Transverse colon (tissue), 3 donors: Measurements from ENCODE around the gene TMEM175.

Experiments used
- POLR2A ChIP-seq: fragments of 450-650 bp; IDR thresholded peaks from one replicate; pipeline ENCODE4 v1.6.1; 2016; ENCODE audit warnings: antibody characterized with exemption, mild to moderate bottlenecking, moderate library complexity
- TF ChIP-seq, protein P1 (sequence below), 5 experiments: fragments of 200-600 bp in 3 of 5; fragments of 450-650 bp in 2 of 5; sonication (generic) in 3 of 5; IDR thresholded peaks; 1 replicate in 2 of 5; 2 replicates in 3 of 5; pipeline ENCODE4 v1.5.1; 2016 to 2017; ENCODE audit warnings: antibody characterized with exemption in 5 of 5, inconsistent platforms in 3 of 5, mild to moderate bottlenecking in 2 of 5, moderate library complexity in 1 of 5

DNA sequence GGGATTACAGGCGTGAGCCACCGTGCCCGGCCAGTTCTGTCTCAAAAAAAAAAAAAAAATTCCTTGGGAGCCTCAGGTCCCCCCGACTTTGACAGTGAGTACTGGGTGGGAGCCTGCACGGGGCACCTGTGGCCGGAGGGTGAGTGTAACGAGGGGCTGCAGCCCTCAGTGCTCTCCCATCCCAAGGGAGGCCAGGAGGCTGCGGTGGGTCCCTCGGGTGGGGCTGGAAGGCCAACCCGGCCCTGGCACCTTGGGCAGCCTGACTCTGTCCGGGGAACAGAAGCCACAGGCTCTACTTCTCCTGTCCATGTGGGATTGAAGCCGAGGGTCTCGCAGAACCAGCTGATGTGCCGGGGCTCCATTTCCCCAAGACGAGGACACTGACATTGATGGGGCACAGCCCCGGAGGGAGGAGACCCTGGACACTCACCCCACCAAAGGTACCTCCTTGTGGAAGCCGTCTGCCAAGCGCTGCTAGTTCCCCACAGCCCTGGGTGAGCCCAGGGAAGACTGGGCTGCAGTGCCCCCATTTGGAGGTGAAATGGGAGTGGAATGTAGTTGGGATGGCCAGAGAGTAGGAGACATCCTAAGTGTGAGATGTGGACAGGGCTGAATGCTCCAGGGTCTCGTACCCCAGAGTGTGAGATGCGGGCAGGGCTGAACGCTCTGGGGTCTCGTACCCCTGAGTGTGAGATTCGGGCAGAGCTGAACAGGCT is 63.2 kb downstream of the TMEM175 start:
- TF ChIP-seq POLR2A, result no peak
- TF ChIP-seq, protein P1, sequence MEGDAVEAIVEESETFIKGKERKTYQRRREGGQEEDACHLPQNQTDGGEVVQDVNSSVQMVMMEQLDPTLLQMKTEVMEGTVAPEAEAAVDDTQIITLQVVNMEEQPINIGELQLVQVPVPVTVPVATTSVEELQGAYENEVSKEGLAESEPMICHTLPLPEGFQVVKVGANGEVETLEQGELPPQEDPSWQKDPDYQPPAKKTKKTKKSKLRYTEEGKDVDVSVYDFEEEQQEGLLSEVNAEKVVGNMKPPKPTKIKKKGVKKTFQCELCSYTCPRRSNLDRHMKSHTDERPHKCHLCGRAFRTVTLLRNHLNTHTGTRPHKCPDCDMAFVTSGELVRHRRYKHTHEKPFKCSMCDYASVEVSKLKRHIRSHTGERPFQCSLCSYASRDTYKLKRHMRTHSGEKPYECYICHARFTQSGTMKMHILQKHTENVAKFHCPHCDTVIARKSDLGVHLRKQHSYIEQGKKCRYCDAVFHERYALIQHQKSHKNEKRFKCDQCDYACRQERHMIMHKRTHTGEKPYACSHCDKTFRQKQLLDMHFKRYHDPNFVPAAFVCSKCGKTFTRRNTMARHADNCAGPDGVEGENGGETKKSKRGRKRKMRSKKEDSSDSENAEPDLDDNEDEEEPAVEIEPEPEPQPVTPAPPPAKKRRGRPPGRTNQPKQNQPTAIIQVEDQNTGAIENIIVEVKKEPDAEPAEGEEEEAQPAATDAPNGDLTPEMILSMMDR (IDR thresholded peaks at IDR 0.05), result no peak
